Ovary (tissue), 3 donors: ENCODE results near the gene EEF1AKMT3.

Source experiments
- CTCF ChIP-seq, 3 donors: fragments of 450-650 bp in 2 of 3; fragments of 200-600 bp in 1 of 3; IDR thresholded peaks; one replicate each; pipeline versions ENCODE4 v1.5.1 to v1.8.0; 2016 to 2022; ENCODE audit warnings: antibody characterized with exemption in 3 of 3, mild to moderate bottlenecking in 1 of 3
- EP300 ChIP-seq: sonication (generic); formaldehyde crosslinking; IDR thresholded peaks from one replicate; pipeline ENCODE4 v1.6.1; 2017; ENCODE audit warnings: antibody characterized with exemption
- POLR2A ChIP-seq: fragments of 450-650 bp; IDR thresholded peaks from one replicate; pipeline ENCODE4 v1.6.1; 2017; ENCODE audit warnings: antibody characterized with exemption, mild to moderate bottlenecking, moderate library complexity
- donor health status: DM: no; HTN: no; CAD: no.

DNA sequence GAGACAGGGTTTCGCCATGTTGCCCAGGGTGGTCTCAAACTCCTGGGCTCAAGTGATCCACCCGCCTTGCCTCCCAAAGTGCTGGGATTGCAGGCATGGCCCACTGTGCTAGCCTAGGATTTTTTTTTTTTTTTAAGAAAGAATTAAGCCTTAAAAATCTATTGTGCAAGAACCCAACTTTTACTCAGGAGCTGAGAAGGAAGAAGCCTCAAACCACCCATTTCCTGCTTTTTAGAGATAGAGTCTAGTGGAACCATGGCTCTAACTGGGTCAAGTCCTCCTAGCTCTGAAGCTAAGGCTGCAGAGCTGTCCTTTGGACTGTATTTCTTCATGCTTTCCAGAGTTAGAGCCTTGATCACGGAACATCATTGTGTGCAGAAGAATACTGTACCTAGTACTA is 8.8 kb downstream of the EEF1AKMT3 start:
- TF ChIP-seq CTCF (IDR thresholded peaks at IDR 0.05) (no peak), POLR2A (no peak), EP300 (no peak)
